K562 (cell line): ENCODE data around the gene HNRNPK. TPM values are rescaled to one million over a fixed set of nuclear protein-coding genes. Genes with fewer than 3 reads are reported as not detected.

Experiments
- ATAC-seq: fragments of 200-7000 bp; cut with Tn5 transposase; 3 replicates; pipeline ENCODE4 v1.9.1; 2020; ENCODE audit warnings: moderate library complexity
- BruUV-seq: library from RNA; stranded (reverse); fragments of 400-500 nt; replicated peaks from 2 replicates; lab custom pipeline; 2021; lab: Mats Ljungman, UMichigan
- CTCF ChIA-PET: fragments of 300-600 bp; formaldehyde crosslinking; extraction: SDS; loops from one replicate; lab custom pipeline; 2021; ENCODE audit warnings: low intra/inter-chr PET ratio; lab: Yijun Ruan, JAX
- POLR2A ChIA-PET: fragments of 300-600, 350-650 bp; sonication (Branson Sonifier 250); formaldehyde crosslinking; extraction: SDS; loops from one replicate; lab custom pipeline; 2021; ENCODE audit warnings: antibody characterized with exemption, inconsistent platforms; lab: Yijun Ruan, JAX
- DNase-seq, 4 experiments: peaks; one replicate each; pipeline versions ENCODE4 v3.0.0 to v3.0.0-alpha.2; 2011 to 2018; ENCODE audit warnings: low spot score in 3 of 4, mixed read lengths in 3 of 4; ENCODE audit errors: extremely low read depth in 1 of 4
- FAIRE-seq: peaks from 2 replicates; lab custom pipeline; 2011; peaks lifted over from hg19 to GRCh38; lab: Jason Lieb, UNC
- H2AFZ ChIP-seq: 2 replicates; pipeline ENCODE4 v1.6.0; 2011; ENCODE audit warnings: low read depth, low read length, control low read depth, inconsistent platforms
- H3K27ac ChIP-seq: fragments of 200-600 bp; 3 replicates; pipeline ENCODE4 v1.8.0; 2011; ENCODE audit warnings: low read depth, mild to moderate bottlenecking, control low read depth, inconsistent platforms, low read length, moderate library complexity, mixed read lengths; ENCODE audit errors: extremely low read depth
- H3K27me3 ChIP-seq, 2 experiments: fragments of 300-600 bp in 1 of 2; 2 replicates in 1 of 2; 3 replicates in 1 of 2; pipeline versions ENCODE4 v1.6.0 to v1.8.0; 2011; ENCODE audit warnings: inconsistent platforms in 2 of 2, low read length in 2 of 2, mild to moderate bottlenecking in 1 of 2, mixed read lengths in 1 of 2, moderate library complexity in 1 of 2; ENCODE audit not compliant: control insufficient read depth in 2 of 2, insufficient read depth in 2 of 2
- H3K36me3 ChIP-seq: fragments of 300-600 bp; 3 replicates; pipeline ENCODE4 v1.8.0; 2011; ENCODE audit warnings: mild to moderate bottlenecking, low read length, inconsistent platforms; ENCODE audit not compliant: control insufficient read depth, insufficient read depth
- H3K4me1 ChIP-seq, 2 experiments: fragments of 200-600 bp in 1 of 2; replicated peaks in 1 of 2; 2 replicates in 1 of 2; 3 replicates in 1 of 2; pipeline versions ENCODE4 v1.5.1 to v1.8.0; 2011; ENCODE audit warnings: inconsistent platforms in 2 of 2, low read length in 2 of 2, mild to moderate bottlenecking in 1 of 2, mixed read lengths in 1 of 2, moderate library complexity in 1 of 2; ENCODE audit not compliant: control insufficient read depth in 2 of 2, insufficient read depth in 2 of 2
- H3K4me2 ChIP-seq: 2 replicates; pipeline ENCODE4 v1.6.1; 2011; ENCODE audit warnings: low read length, control low read depth, inconsistent platforms, mixed read lengths; ENCODE audit not compliant: insufficient read depth
- H3K4me3 ChIP-seq: fragments of 200-600 bp; sonication (generic), shearing (Covaris generic); 2 replicates; pipeline ENCODE4 v1.5.1; 2016; ENCODE audit warnings: control low read depth, inconsistent platforms
- H3K79me2 ChIP-seq: fragments of 200-600 bp; 3 replicates; pipeline ENCODE4 v1.8.0; 2011; ENCODE audit warnings: low read length, inconsistent platforms; ENCODE audit not compliant: control insufficient read depth, insufficient read depth
- H3K9ac ChIP-seq, 2 experiments: 2 replicates each; pipeline versions ENCODE4 v1.6.0 to v1.6.1; 2011; ENCODE audit warnings: low read depth in 2 of 2, low read length in 2 of 2, control low read depth in 1 of 2, inconsistent platforms in 1 of 2, mild to moderate bottlenecking in 1 of 2, mixed read lengths in 1 of 2; ENCODE audit not compliant: insufficient read depth in 1 of 2
- H3K9me1 ChIP-seq: one replicate; pipeline ENCODE4 v1.6.0; 2011; ENCODE audit warnings: inconsistent platforms, mild to moderate bottlenecking, low read length, moderate library complexity; ENCODE audit not compliant: control insufficient read depth, insufficient read depth
- H3K9me3 ChIP-seq: replicated peaks from 2 replicates; pipeline ENCODE4 v1.5.1; 2011; ENCODE audit warnings: low read depth, low read length, inconsistent platforms; ENCODE audit not compliant: control insufficient read depth, insufficient read depth
- H4K20me1 ChIP-seq: replicated peaks from 2 replicates; pipeline ENCODE4 v1.6.1; 2011; ENCODE audit warnings: low read length, inconsistent platforms, mixed read lengths; ENCODE audit not compliant: control insufficient read depth, insufficient read depth
- CREB1 ChIP-seq, 2 experiments: sonication (generic) in 1 of 2; formaldehyde crosslinking in 1 of 2; IDR thresholded peaks; 2 replicates each; pipeline versions ENCODE4 v1.6.1 to v1.8.0; 2012 to 2022; ENCODE audit warnings: inconsistent platforms in 1 of 2, mild to moderate bottlenecking in 1 of 2, missing genetic modification reagents in 1 of 2, moderate library complexity in 1 of 2
- DEAF1 ChIP-seq: fragments of 450-650 bp; formaldehyde crosslinking; IDR thresholded peaks from 2 replicates; pipeline ENCODE4 v1.4.0; 2020; ENCODE audit warnings: mild to moderate bottlenecking, moderate library complexity
- HMGXB4 ChIP-seq: sonication (generic); formaldehyde crosslinking; IDR thresholded peaks from 2 replicates; pipeline ENCODE4 v1.8.1; 2023; ENCODE audit warnings: mild to moderate bottlenecking, missing genetic modification reagents
- MAZ ChIP-seq, 2 experiments: fragments of 450-650 bp in 1 of 2; sonication (generic) in 1 of 2; formaldehyde crosslinking; IDR thresholded peaks in 1 of 2; conservative IDR thresholded peaks in 1 of 2; 2 replicates each; pipeline versions ENCODE4 v1.4.0 to v1.5.0; 2020; ENCODE audit warnings: mild to moderate bottlenecking in 1 of 2, missing genetic modification reagents in 1 of 2
- MCM5 ChIP-seq: fragments of 450-650 bp; IDR thresholded peaks from 2 replicates; pipeline ENCODE4 v1.6.1; 2016; ENCODE audit warnings: low read depth
- NFATC3 ChIP-seq: fragments of 450-650 bp; IDR thresholded peaks from 2 replicates; pipeline ENCODE4 v1.6.1; 2017; ENCODE audit warnings: mild to moderate bottlenecking
- NFE2 ChIP-seq: IDR thresholded peaks from 2 replicates; pipeline ENCODE4 v1.6.1; 2014; ENCODE audit warnings: antibody characterized with exemption, low read depth
- TEAD4 ChIP-seq, 2 experiments: sonication (generic) in 1 of 2; formaldehyde crosslinking in 1 of 2; IDR thresholded peaks; 2 replicates each; pipeline versions ENCODE4 v1.6.1 to v1.8.0; 2012 to 2022; ENCODE audit warnings: borderline replicate concordance in 1 of 2, inconsistent platforms in 1 of 2, low read length in 1 of 2, mild to moderate bottlenecking in 1 of 2, missing genetic modification reagents in 1 of 2
- VEZF1 ChIP-seq: fragments of 200-800 bp; sonication (Bioruptor generic); IDR thresholded peaks from 2 replicates; pipeline ENCODE4 v1.6.1; 2017; ENCODE audit warnings: missing genetic modification characterization, missing compliant biosample characterization
- WHSC1 ChIP-seq: IDR thresholded peaks from one replicate; pipeline ENCODE4 v1.6.1; 2012; ENCODE audit warnings: low read length, control low read depth, inconsistent platforms
- ZBTB8A ChIP-seq: fragments of 450-650 bp; IDR thresholded peaks from 2 replicates; pipeline ENCODE4 v1.6.1; 2018; ENCODE audit warnings: mild to moderate bottlenecking, moderate library complexity; ENCODE audit not compliant: partially characterized antibody
- ZNF512 ChIP-seq: IDR thresholded peaks from 2 replicates; pipeline ENCODE4 v1.6.1; 2016; ENCODE audit warnings: missing genetic modification characterization, missing compliant biosample characterization
- WGBS: fragments of 100-300 bp; shearing (Covaris generic); methylation state at CpG from one replicate; pipeline ENCODE4 v1.1.6; 2016; ENCODE audit warnings: low coverage, mixed read lengths; ENCODE audit not compliant: insufficient coverage; ENCODE audit errors: missing lambda C conversion rate; 5-methylcytosine and 5-hydroxymethylcytosine counted together
- in situ Hi-C: fragments of 300-500 bp; cut with MboI; formaldehyde crosslinking; loops from 4 replicates; pipeline ENCODE4 v1.15.0; 2018; ENCODE audit warnings: inconsistent platforms, mixed read lengths
- intact Hi-C: fragments of 100-400 bp; cut with micrococcal nuclease; formaldehyde crosslinking; loops from 2 replicates; pipeline ENCODE4 v1.14.2; 2022
- polyA plus RNA-seq, 8 experiments: library from polyadenylated mRNA; depleted of rRNA in 4 of 8; stranded (reverse) in 5 of 8; unstranded in 3 of 8; fragments of >200 nt; fragmentation: Nextera tagmentation in 2 of 8; fragmentation: Illumina TruSeq in 1 of 8; extraction: Ambion mirVana in 2 of 8; extraction: Trizol in 1 of 8; gene quantifications; 2 replicates each; pipeline versions ENCODE4 v1.2.1 to v1.2.3, GENCODE V29; 2011 to 2014; ENCODE audit warnings: inconsistent platforms in 1 of 8, missing spikeins in 1 of 8
- total RNA-seq, 7 experiments: library from RNA; depleted of rRNA in 6 of 7; stranded (reverse); fragments of >200 nt in 6 of 7; fragmentation: Illumina TruSeq in 2 of 7; extraction: Trizol in 2 of 7; gene quantifications; 2 replicates each; pipeline versions ENCODE4 v1.2.1 to v1.2.3, GENCODE V29; 2011 to 2021; ENCODE audit warnings: low replicate concordance in 1 of 7

The HNRNPK gene
- total and polyA plus RNA-seq, 9 of the 15 experiments (the other 6 are each of a cell fraction or from before 2014, with no cell fraction given): 224 to 883 (median 618) TPM

DNA sequence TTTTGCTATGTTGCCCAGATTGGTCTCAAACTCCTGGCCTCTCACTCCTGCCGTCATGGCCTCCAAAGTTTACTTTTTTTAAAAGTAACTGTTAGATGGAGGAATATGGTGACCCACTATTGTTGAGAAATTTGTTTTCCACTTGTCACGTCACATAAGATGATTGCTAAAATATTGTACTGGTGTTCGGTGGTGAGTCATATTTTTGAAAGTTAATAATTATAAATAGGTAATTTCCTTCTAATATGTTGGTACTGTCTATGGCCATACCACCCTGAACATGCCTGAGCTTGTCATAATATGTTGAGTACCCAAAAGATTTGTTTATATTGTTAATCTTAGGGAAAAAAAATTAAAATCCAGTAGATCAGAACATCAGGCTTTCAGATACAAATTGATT lies 23.2 kb upstream of the HNRNPK start:
- Histone ChIP-seq H3K4me3 (no peak overlapping the region), H3K79me2 (no peaks in the 10 kb centered on the region), H3K9me3 (no peaks in the 10 kb centered on the region), H3K4me2 (no peak overlapping the region), H3K9me1 (no peaks in the 10 kb centered on the region), H3K36me3 (peaks cover 26% of the 10 kb centered on the region), H4K20me1 (no peaks in the 10 kb centered on the region), H3K9ac (no peak overlapping the region), H3K27me3 (no peaks in the 10 kb centered on the region), H2AFZ (no peak overlapping the region), H3K4me1 (no peaks in the 10 kb centered on the region), H3K27ac (no peak overlapping the region)
- in situ Hi-C loops: no loop called here
- 88% methylated on average over 2 of the region's 3 CpGs for WGBS
- FAIRE-seq (no peak), DNase-seq (no peak), ATAC-seq (no peak)
- intact Hi-C loops: no loop called here
- ChIA-PET POLR2A (no interaction called here), CTCF (no interaction called here)
- no TSS peak for BruUV-seq
- TF ChIP-seq HMGXB4 (CRISPR knock-in tag) (no peak), CREB1 (IDR thresholded peaks at IDR 0.05) (no peak), CREB1 (CRISPR knock-in tag; IDR thresholded peaks at IDR 0.05) (no peak), ZBTB8A (no peak), TEAD4 (IDR thresholded peaks at IDR 0.05; ENCODE audit: low read length) (no peak), TEAD4 (CRISPR knock-in tag; IDR thresholded peaks at IDR 0.05; ENCODE audit: borderline replicate concordance) (no peak), WHSC1 (no peak), DEAF1 (no peak), NFATC3 (no peak), MCM5 (no peak), VEZF1 (CRISPR knock-in tag) (no peak), ZNF512 (tag) (no peak), MAZ (CRISPR knock-in tag; conservative IDR thresholded peaks at IDR 0.05 in 1 of 2, IDR thresholded peaks at IDR 0.05 in 1 of 2) (no peak), NFE2 (no peak)
